ENCODE measurements around the gene MATN1. TPM values are rescaled to one million over a fixed set of nuclear protein-coding genes. Genes with fewer than 3 reads are reported as not detected.

MATN1 gene
- total and polyA plus RNA-seq, 2 of the 4 experiments (the other 2 are of a cell fraction) = 0.27 TPM; not detected in 1

GRCh38 chr1:30761381-30762151, 38.2 kb upstream of the MATN1 start (continued):
- TF ChIP-seq MAZ (IDR thresholded peaks at IDR 0.05; ENCODE audit: borderline replicate concordance, low read depth, low read length) (no peak), MAFK (IDR thresholded peaks at IDR 0.05; ENCODE audit: low read depth, low read length) (no peak), RFX5 (IDR thresholded peaks at IDR 0.05; ENCODE audit: low read depth, low read length) (no peak), RCOR1 (IDR thresholded peaks at IDR 0.05; ENCODE audit: insufficient replicate concordance, low read length) (no peak), CEBPB (IDR thresholded peaks at IDR 0.05; ENCODE audit: low read depth, low read length) (no peak), NFE2L2 (IDR thresholded peaks at IDR 0.05; ENCODE audit: low read depth, low read length) (no peak)

Measured in IMR-90 (cell line).